Astrocyte of the cerebellum (primary cell): ENCODE data around the gene TIA1.

ENCODE experiments used
- DNase-seq: peaks from one replicate; pipeline ENCODE4 v3.0.0-alpha.2; 2011; ENCODE audit warnings: low read depth
- H3K4me3 ChIP-seq: 2 replicates; pipeline ENCODE4 v1.5.1; 2011; ENCODE audit warnings: mild to moderate bottlenecking, low read depth, low read length, moderate library complexity
- CTCF ChIP-seq: IDR thresholded peaks from 2 replicates; pipeline ENCODE4 v1.5.1; 2012; ENCODE audit warnings: low read length, low read depth, moderate library complexity, mild to moderate bottlenecking; ENCODE audit errors: missing control alignments
- in situ Hi-C: cut with HindIII; loops from 2 replicates; pipeline ENCODE4 v1.10.0; 2017; ENCODE audit warnings: low sequenced_read_pairs

TIA1 gene

GRCh38 chr2:70214365-70214764, 34.1 kb downstream of the TIA1 start:
- no peak for TF ChIP-seq CTCF
- no peak overlapping the region for H3K4me3 ChIP-seq
- DNase-seq: no peak
- in situ Hi-C loops: no loop called here

GRCh38 chr2:70212298-70212932, 36.0 kb downstream of the TIA1 start:
- DNase-seq: no peak
- TF ChIP-seq CTCF: no peak
- in situ Hi-C loops: no loop called here
- H3K4me3 ChIP-seq: no peak overlapping the region

GRCh38 chr2:70211595-70211994, 36.8 kb downstream of the TIA1 start:
- DNase-seq: no peak
- in situ Hi-C loops: no loop called here
- TF ChIP-seq CTCF: no peak

GRCh38 chr2:70204452-70204851, 44.0 kb downstream of the TIA1 start:
- DNase-seq: no peak
- TF ChIP-seq CTCF: no peak
- in situ Hi-C loops: no loop called here
- no peak overlapping the region for H3K4me3 ChIP-seq

More at GRCh38 chr2:70211595-70211994, 36.8 kb downstream of the TIA1 start:
- H3K4me3 ChIP-seq: no peak overlapping the region

- no peak overlapping the region for H3K4me3 ChIP-seq
- no peak for DNase-seq
- in situ Hi-C loops: no loop called here
- no peak for TF ChIP-seq CTCF
These were observed 45.3 kb downstream of the TIA1 start for GRCh38 chr2:70203086-70203485.

- in situ Hi-C loops: no loop called here
- no peak for TF ChIP-seq CTCF
- DNase-seq: no peak
- no peak overlapping the region for H3K4me3 ChIP-seq
These were observed 46.1 kb downstream of the TIA1 start for GRCh38 chr2:70202236-70202806.
